Measurements from ENCODE around the gene PRKAR2A. TPM values are rescaled to one million over a fixed set of nuclear protein-coding genes. Genes with fewer than 3 reads are reported as not detected.

Gene PRKAR2A
- total RNA-seq, 1 donor from 2014 or later, result 24.3 TPM

Other genes starting within 250 kb of the PRKAR2A start
- 97.5 TPM for gene UQCRC1, start 238.2 kb downstream of the PRKAR2A start, total RNA-seq (ENCODE audit: insufficient read depth, low replicate concordance)
- gene TMEM89, start 226.1 kb downstream of the PRKAR2A start, total RNA-seq (ENCODE audit: insufficient read depth, low replicate concordance), result not detected
- gene SLC26A6, start 212.4 kb downstream of the PRKAR2A start, total RNA-seq (ENCODE audit: insufficient read depth, low replicate concordance), result 4.8 TPM
- 3.4 TPM for gene CELSR3, start 185.0 kb downstream of the PRKAR2A start, total RNA-seq (ENCODE audit: insufficient read depth, low replicate concordance)
- 7.9 TPM for gene NCKIPSD, start 162.0 kb downstream of the PRKAR2A start, total RNA-seq (ENCODE audit: insufficient read depth, low replicate concordance)
- 46.5 TPM for gene IP6K2, start 130.7 kb downstream of the PRKAR2A start, total RNA-seq (ENCODE audit: insufficient read depth, low replicate concordance)
- 7.2 TPM for gene SLC25A20, start 51.0 kb upstream of the PRKAR2A start, total RNA-seq (ENCODE audit: insufficient read depth, low replicate concordance)
- 115 TPM for gene ARIH2, start 71.0 kb upstream of the PRKAR2A start, total RNA-seq (ENCODE audit: insufficient read depth, low replicate concordance)
- gene P4HTM, start 142.4 kb upstream of the PRKAR2A start, total RNA-seq (ENCODE audit: insufficient read depth, low replicate concordance), result 53.0 TPM
- gene WDR6, start 159.5 kb upstream of the PRKAR2A start, total RNA-seq (ENCODE audit: insufficient read depth, low replicate concordance), result 31.3 TPM
- 15.2 TPM for gene DALRD3, start 170.7 kb upstream of the PRKAR2A start, total RNA-seq (ENCODE audit: insufficient read depth, low replicate concordance)
- 28.2 TPM for gene NDUFAF3, start 174.2 kb upstream of the PRKAR2A start, total RNA-seq (ENCODE audit: insufficient read depth, low replicate concordance)
- 181 TPM for gene IMPDH2, start 181.5 kb upstream of the PRKAR2A start, total RNA-seq (ENCODE audit: insufficient read depth, low replicate concordance)
- 49.4 TPM for gene QRICH1, start 246.2 kb upstream of the PRKAR2A start, total RNA-seq (ENCODE audit: insufficient read depth, low replicate concordance)